Naive B cell (primary cell): ENCODE measurements around the gene FAM193B. TPM values are rescaled to one million over a fixed set of nuclear protein-coding genes. Genes with fewer than 3 reads are reported as not detected.

ENCODE experiments used
- ATAC-seq, 2 donors: fragments of 150-1000 bp; cut with Tn5 transposase; 2 replicates each; pipeline ENCODE4 v1.10.0; 2021; ENCODE audit warnings: low read depth in 2 of 2, mild to moderate bottlenecking in 2 of 2, moderate library complexity in 2 of 2
- DNase-seq: peaks from one replicate; pipeline ENCODE4 v3.0.0; 2022
- H3K27ac Mint-ChIP-seq, 6 donors: one replicate each; pipeline ENCODE4 v1.8.0; 2020 to 2022; ENCODE audit warnings: mild to moderate bottlenecking in 6 of 6, mixed read lengths in 6 of 6, moderate library complexity in 5 of 6, inconsistent platforms in 2 of 6
- H3K27me3 Mint-ChIP-seq, 3 donors: one replicate each; pipeline ENCODE4 v1.8.0; 2021 to 2022; ENCODE audit warnings: mixed read lengths in 3 of 3, mild to moderate bottlenecking in 1 of 3
- H3K36me3 Mint-ChIP-seq, 2 donors: one replicate each; pipeline ENCODE4 v1.8.0; 2020 to 2022; ENCODE audit warnings: mixed read lengths in 2 of 2, inconsistent platforms in 1 of 2, mild to moderate bottlenecking in 1 of 2
- H3K4me1 Mint-ChIP-seq, 3 donors: one replicate each; pipeline ENCODE4 v1.8.0; 2020 to 2022; ENCODE audit warnings: mixed read lengths in 3 of 3, inconsistent platforms in 1 of 3, mild to moderate bottlenecking in 1 of 3, moderate library complexity in 1 of 3
- H3K4me3 Mint-ChIP-seq, 8 donors: one replicate each; pipeline ENCODE4 v1.8.0; 2020 to 2022; ENCODE audit warnings: mild to moderate bottlenecking in 8 of 8, mixed read lengths in 8 of 8, moderate library complexity in 8 of 8, inconsistent platforms in 2 of 8
- H3K9me3 Mint-ChIP-seq, 7 donors: one replicate each; pipeline ENCODE4 v1.8.0; 2020 to 2022; ENCODE audit warnings: mixed read lengths in 7 of 7, mild to moderate bottlenecking in 5 of 7, inconsistent platforms in 2 of 7, moderate library complexity in 1 of 7
- polyA plus RNA-seq, 6 donors: library from polyadenylated mRNA; unstranded; fragments of 300-500 nt; fragmentation: Illumina TruSeq; gene quantifications; one replicate each; pipeline ENCODE4 v1.2.3, GENCODE V29; 2021; ENCODE audit warnings: low read depth in 6 of 6

FAM193B gene
- polyA plus RNA-seq, 6 donors from 2014 or later = 2.9 to 6.8 (median 4.6) TPM

- peak overlapping the region in 1 of 6 donors; percentile 27 for H3K27ac Mint-ChIP-seq
- ATAC-seq = no peak
- H3K36me3 Mint-ChIP-seq = no peaks in the 10 kb centered on the region
- peaks cover 12 to 28% (median 19%) of the 10 kb centered on the region in 3 donors for H3K4me1 Mint-ChIP-seq
- no peaks in the 10 kb centered on the region for H3K9me3 Mint-ChIP-seq
- H3K27me3 Mint-ChIP-seq = peaks cover 0 to 24% (median 16%) of the 10 kb centered on the region in 3 donors
- H3K4me3 Mint-ChIP-seq = peak overlapping the region in 5 of 8 donors; percentile 25 to 67 (median 53)
- DNase-seq = no peak
These were observed 83.4 kb downstream of the FAM193B start for GRCh38 chr5:177470759-177471536.

Other genes with a start within 250 kb of the FAM193B start
- gene MXD3, start 242.7 kb downstream of the FAM193B start, polyA plus RNA-seq = 1 to 10 TPM in 4 of 6 donors, under 1 TPM in 2; 0.52 to 2.3 (median 1.4) TPM
- gene LMAN2, start 202.9 kb downstream of the FAM193B start, polyA plus RNA-seq = 100 to 1,000 TPM; 182 to 243 (median 191) TPM
- 10 to 100 TPM; 16.6 to 41.1 (median 23.2) TPM for gene RGS14, start 196.6 kb downstream of the FAM193B start, polyA plus RNA-seq
- not detected for gene SLC34A1, start 170.1 kb downstream of the FAM193B start, polyA plus RNA-seq
- not detected for gene PFN3, start 153.9 kb downstream of the FAM193B start, polyA plus RNA-seq
- 1 to 10 TPM in 1 of 6 donors, under 1 TPM in 2, not detected in 3; 0.56 to 1.4 (median 0.57) TPM for gene F12, start 145.0 kb downstream of the FAM193B start, polyA plus RNA-seq
- gene GRK6, start 127.9 kb downstream of the FAM193B start, polyA plus RNA-seq = 100 to 1,000 TPM in 2 of 6 donors, 10 to 100 TPM in 4; 66.5 to 178 (median 98.1) TPM
- gene PRR7, start 107.7 kb downstream of the FAM193B start, polyA plus RNA-seq = 10 to 100 TPM; 16.2 to 39.5 (median 25.7) TPM
- gene DBN1, start 80.9 kb downstream of the FAM193B start, polyA plus RNA-seq = 1 to 10 TPM in 1 of 6 donors, under 1 TPM in 3, not detected in 2; 0.31 to 1.9 (median 0.65) TPM
- 1 to 10 TPM; 1.5 to 6.0 (median 3.9) TPM for gene PDLIM7, start 57.0 kb downstream of the FAM193B start, polyA plus RNA-seq
- gene DOK3, start 44.7 kb downstream of the FAM193B start, polyA plus RNA-seq = 10 to 100 TPM; 12.7 to 47.7 (median 38.1) TPM
- gene DDX41, start 37.6 kb downstream of the FAM193B start, polyA plus RNA-seq = 10 to 100 TPM; 25.8 to 72.8 (median 43.0) TPM
- 100 to 1,000 TPM in 3 of 6 donors, 10 to 100 TPM in 3; 86.8 to 108 (median 99.4) TPM for gene TMED9, start 37.6 kb upstream of the FAM193B start, polyA plus RNA-seq
- gene B4GALT7, start 45.6 kb upstream of the FAM193B start, polyA plus RNA-seq = 10 to 100 TPM; 22.7 to 29.6 (median 27.5) TPM
- gene FAM153A, start 228.3 kb upstream of the FAM193B start, polyA plus RNA-seq = under 1 TPM in 2 of 6 donors, not detected in 4; 0.25 to 0.35 TPM